CD14-positive monocyte (primary cell): ENCODE measurements around the gene SIRPB2. TPM values are rescaled to one million over a fixed set of nuclear protein-coding genes. Genes with fewer than 3 reads are reported as not detected.

Experiments used
- DNase-seq, 3 donors: peaks; one replicate each; pipeline ENCODE4 v3.0.0-alpha.2; 2011 to 2022
- H2AFZ ChIP-seq: 2 replicates; pipeline ENCODE4 v1.6.0; 2012; ENCODE audit warnings: mild to moderate bottlenecking, low read depth, low read length, inconsistent platforms; ENCODE audit not compliant: insufficient read depth, poor library complexity, severe bottlenecking
- H3K27ac ChIP-seq, 2 donors: 1 replicate in 1 of 2; 2 replicates in 1 of 2; pipeline ENCODE4 v1.5.1; 2012 to 2013; ENCODE audit warnings: low read length in 2 of 2, control low read depth in 1 of 2, inconsistent platforms in 1 of 2, low read depth in 1 of 2, mild to moderate bottlenecking in 1 of 2
- H3K27me3 ChIP-seq, 2 donors: one replicate each; pipeline versions ENCODE4 v1.6.0 to v1.6.1; 2011 to 2013; ENCODE audit warnings: low read length in 2 of 2; ENCODE audit not compliant: control insufficient read depth in 2 of 2, insufficient read depth in 2 of 2
- H3K36me3 ChIP-seq, 2 donors: replicated peaks in 1 of 2; 1 replicate in 1 of 2; 2 replicates in 1 of 2; pipeline versions ENCODE4 v1.5.1 to v1.6.1; 2012 to 2013; ENCODE audit warnings: low read length in 2 of 2, control low read depth in 1 of 2, inconsistent platforms in 1 of 2, mild to moderate bottlenecking in 1 of 2; ENCODE audit not compliant: insufficient read depth in 2 of 2, control insufficient read depth in 1 of 2
- H3K4me1 ChIP-seq, 2 donors: 1 replicate in 1 of 2; 2 replicates in 1 of 2; pipeline versions ENCODE4 v1.5.1 to v1.6.1; 2012 to 2013; ENCODE audit warnings: low read length in 2 of 2, control low read depth in 1 of 2, inconsistent platforms in 1 of 2, mild to moderate bottlenecking in 1 of 2, moderate library complexity in 1 of 2; ENCODE audit not compliant: insufficient read depth in 2 of 2, control insufficient read depth in 1 of 2
- H3K4me2 ChIP-seq: replicated peaks from 2 replicates; pipeline ENCODE3; 2012; ENCODE audit warnings: low read length, moderate library complexity, mild to moderate bottlenecking; ENCODE audit not compliant: poor library complexity, severe bottlenecking; ENCODE audit errors: extremely low read depth
- H3K4me3 ChIP-seq, 3 experiments: fragments of 200-600 bp in 1 of 3; sonication (generic) in 1 of 3; replicated peaks in 1 of 3; 1 replicate in 2 of 3; 2 replicates in 1 of 3; pipeline ENCODE4 v1.5.1; 2011 to 2013; ENCODE audit warnings: low read length in 3 of 3, mild to moderate bottlenecking in 3 of 3, control low read depth in 2 of 3, low read depth in 2 of 3, inconsistent platforms in 1 of 3, moderate library complexity in 1 of 3
- H3K79me2 ChIP-seq: 2 replicates; pipeline ENCODE4 v1.6.0; 2012; ENCODE audit warnings: mild to moderate bottlenecking, control low read depth, inconsistent platforms, low read length, moderate library complexity; ENCODE audit not compliant: insufficient read depth
- H3K9ac ChIP-seq: 2 replicates; pipeline ENCODE4 v1.6.0; 2017; ENCODE audit warnings: low read length, mild to moderate bottlenecking; ENCODE audit not compliant: insufficient read depth, poor library complexity, severe bottlenecking
- H3K9me3 ChIP-seq, 2 donors: replicated peaks in 1 of 2; 1 replicate in 1 of 2; 2 replicates in 1 of 2; pipeline versions ENCODE4 v1.5.1 to v1.6.1; 2012 to 2013; ENCODE audit warnings: low read length in 2 of 2, control low read depth in 1 of 2; ENCODE audit not compliant: control insufficient read depth in 1 of 2, insufficient read depth in 1 of 2
- H4K20me1 ChIP-seq: 2 replicates; pipeline ENCODE4 v1.6.0; 2012; ENCODE audit warnings: mild to moderate bottlenecking, low read length, control low read depth, moderate library complexity; ENCODE audit not compliant: insufficient read depth
- H3K27ac Mint-ChIP-seq, 7 donors: one replicate each; pipeline ENCODE4 v1.8.0; 2020; ENCODE audit warnings: mild to moderate bottlenecking in 7 of 7, mixed read lengths in 7 of 7, moderate library complexity in 6 of 7, inconsistent platforms in 2 of 7
- H3K27me3 Mint-ChIP-seq, 3 donors: one replicate each; pipeline ENCODE4 v1.8.0; 2021 to 2022; ENCODE audit warnings: low read depth in 3 of 3, mild to moderate bottlenecking in 3 of 3, mixed read lengths in 3 of 3, moderate library complexity in 3 of 3, inconsistent platforms in 1 of 3
- H3K36me3 Mint-ChIP-seq, 2 donors: one replicate each; pipeline ENCODE4 v1.8.0; 2020; ENCODE audit warnings: mixed read lengths in 2 of 2, inconsistent platforms in 1 of 2, mild to moderate bottlenecking in 1 of 2
- H3K4me1 Mint-ChIP-seq: one replicate; pipeline ENCODE4 v1.8.0; 2020; ENCODE audit warnings: mild to moderate bottlenecking, mixed read lengths
- H3K4me3 Mint-ChIP-seq, 2 donors: one replicate each; pipeline ENCODE4 v1.8.0; 2020; ENCODE audit warnings: mild to moderate bottlenecking in 2 of 2, mixed read lengths in 2 of 2, moderate library complexity in 1 of 2
- H3K9me3 Mint-ChIP-seq, 7 donors: one replicate each; pipeline ENCODE4 v1.8.0; 2020 to 2022; ENCODE audit warnings: mixed read lengths in 7 of 7, mild to moderate bottlenecking in 6 of 7, moderate library complexity in 6 of 7, inconsistent platforms in 2 of 7
- WGBS: methylation state at CpG from one replicate; pipeline ENCODE4 v1.1.5; 2013; ENCODE audit warnings: missing lambda C conversion rate; ENCODE audit not compliant: insufficient coverage; 5-methylcytosine and 5-hydroxymethylcytosine counted together
- intact Hi-C, 2 donors: fragments of 100-400 bp; cut with micrococcal nuclease; formaldehyde crosslinking; loops; one replicate each; pipeline versions ENCODE4 v1.15.0 to v1.15.1; 2023
- polyA plus RNA-seq, 3 donors: library from polyadenylated mRNA; depleted of rRNA in 1 of 3; unstranded in 2 of 3; stranded (reverse) in 1 of 3; fragments of 300-500 nt in 2 of 3; fragments of >200 nt in 1 of 3; fragmentation: Illumina TruSeq in 2 of 3; gene quantifications; 1 replicate in 2 of 3; 2 replicates in 1 of 3; pipeline ENCODE4 v1.2.3, GENCODE V29; 2012 to 2021
- TF ChIP-seq, protein P1 (sequence below): fragments of 200-600 bp; IDR thresholded peaks from one replicate; pipeline ENCODE4 v1.8.0; 2022; ENCODE audit warnings: antibody characterized with exemption, mild to moderate bottlenecking

The SIRPB2 gene
- polyA plus RNA-seq, 3 donors = 81.5 to 174 (median 92.8) TPM

- Mint-ChIP-seq H3K27me3 (peaks cover 0 to 3% (median 0%) of the 10 kb centered on the region in 3 donors), H3K36me3 (peaks cover 67 to 71% of the 10 kb centered on the region in 2 donors), H3K27ac (no peak overlapping the region), H3K4me3 (no peak overlapping the region), H3K4me1 (peaks cover 11% of the 10 kb centered on the region), H3K9me3 (peaks cover 0 to 1% (median 0%) of the 10 kb centered on the region in 7 donors)
- TF ChIP-seq, protein P1, sequence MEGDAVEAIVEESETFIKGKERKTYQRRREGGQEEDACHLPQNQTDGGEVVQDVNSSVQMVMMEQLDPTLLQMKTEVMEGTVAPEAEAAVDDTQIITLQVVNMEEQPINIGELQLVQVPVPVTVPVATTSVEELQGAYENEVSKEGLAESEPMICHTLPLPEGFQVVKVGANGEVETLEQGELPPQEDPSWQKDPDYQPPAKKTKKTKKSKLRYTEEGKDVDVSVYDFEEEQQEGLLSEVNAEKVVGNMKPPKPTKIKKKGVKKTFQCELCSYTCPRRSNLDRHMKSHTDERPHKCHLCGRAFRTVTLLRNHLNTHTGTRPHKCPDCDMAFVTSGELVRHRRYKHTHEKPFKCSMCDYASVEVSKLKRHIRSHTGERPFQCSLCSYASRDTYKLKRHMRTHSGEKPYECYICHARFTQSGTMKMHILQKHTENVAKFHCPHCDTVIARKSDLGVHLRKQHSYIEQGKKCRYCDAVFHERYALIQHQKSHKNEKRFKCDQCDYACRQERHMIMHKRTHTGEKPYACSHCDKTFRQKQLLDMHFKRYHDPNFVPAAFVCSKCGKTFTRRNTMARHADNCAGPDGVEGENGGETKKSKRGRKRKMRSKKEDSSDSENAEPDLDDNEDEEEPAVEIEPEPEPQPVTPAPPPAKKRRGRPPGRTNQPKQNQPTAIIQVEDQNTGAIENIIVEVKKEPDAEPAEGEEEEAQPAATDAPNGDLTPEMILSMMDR = no peak
- H2AFZ ChIP-seq = no peak overlapping the region
- H3K79me2 ChIP-seq = no peaks in the 10 kb centered on the region
- H3K4me2 ChIP-seq = no peak overlapping the region
- no peaks in the 10 kb centered on the region for H3K27me3 ChIP-seq
- peaks cover 65 to 72% of the 10 kb centered on the region in 2 donors for H3K36me3 ChIP-seq
- no peak overlapping the region for H3K27ac ChIP-seq
- no peaks in the 10 kb centered on the region for H3K9me3 ChIP-seq
- intact Hi-C loops = no loop called here
- H3K4me3 ChIP-seq = no peak overlapping the region
- whole genome bisulfite sequencing = 75% methylated on average over 2 of the region's 3 CpGs
- H3K4me1 ChIP-seq = no peaks in the 10 kb centered on the region
- H3K9ac ChIP-seq = no peak overlapping the region
- H4K20me1 ChIP-seq = peaks cover 92% of the 10 kb centered on the region
- DNase-seq = no peak
Observed at GRCh38 chr20:1441133-1441532, 50.1 kb downstream of the SIRPB2 start.

DNA sequence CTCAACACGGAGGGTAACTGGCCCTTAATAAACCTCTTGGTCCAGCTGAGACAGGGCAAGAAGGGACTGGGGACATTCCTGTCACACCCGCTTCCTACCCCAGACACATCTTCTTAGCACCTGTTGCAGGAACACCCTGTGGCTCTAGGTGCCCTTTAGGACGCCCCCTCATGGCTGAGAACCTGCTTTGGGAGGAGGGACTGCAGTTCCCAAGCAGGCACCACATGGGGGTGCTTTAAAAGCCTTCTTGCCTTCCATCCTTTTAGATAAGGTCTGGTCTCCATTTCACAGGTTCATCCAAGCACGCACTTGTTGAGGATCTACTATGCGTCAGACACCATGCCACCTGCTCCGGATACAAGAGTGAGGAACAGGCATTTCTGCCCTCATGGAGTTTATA is 51.2 kb downstream of the SIRPB2 start:
- peaks cover 0 to 1% (median 0%) of the 10 kb centered on the region in 7 donors for H3K9me3 Mint-ChIP-seq
- TF ChIP-seq, protein P1 = no peak
- H3K36me3 Mint-ChIP-seq = peaks cover 59 to 60% of the 10 kb centered on the region in 2 donors
- no peak overlapping the region for H3K27ac Mint-ChIP-seq
- peaks cover 0 to 5% (median 0%) of the 10 kb centered on the region in 3 donors for H3K27me3 Mint-ChIP-seq
- Histone ChIP-seq H3K79me2 (no peaks in the 10 kb centered on the region), H3K9me3 (no peaks in the 10 kb centered on the region), H3K27ac (no peak overlapping the region), H3K27me3 (no peaks in the 10 kb centered on the region), H4K20me1 (peaks cover 81% of the 10 kb centered on the region), H2AFZ (no peak overlapping the region), H3K36me3 (peaks cover 54 to 61% of the 10 kb centered on the region in 2 donors), H3K9ac (no peak overlapping the region), H3K4me1 (peaks cover 4 to 5% of the 10 kb centered on the region in 2 donors), H3K4me2 (no peak overlapping the region), H3K4me3 (no peak overlapping the region)
- intact Hi-C loops = no loop called here
- no peak for DNase-seq
- WGBS = 96% methylated on average over 4 of the region's 6 CpGs
- H3K4me1 Mint-ChIP-seq = peaks cover 17% of the 10 kb centered on the region
- no peak overlapping the region for H3K4me3 Mint-ChIP-seq
